GM18517 (cell line): ENCODE measurements around the gene MACO1.
A peak's percentile ranks its signal among the peaks of the same experiment; 100 is the strongest.
"Not testable (repeated sequence)": the region's sequence is repeated elsewhere in the genome, so short reads cannot be mapped to it uniquely, and the experiment has no call there.

Experiments
- ATAC-seq: cut with Tn5 transposase; IDR thresholded peaks from one replicate; pipeline ENCODE4 v1.9.1; 2021; ENCODE audit warnings: mild to moderate bottlenecking, moderate library complexity; ENCODE audit not compliant: unreplicated experiment

Gene MACO1

GRCh38 chr1:25430073-25430966, at the start of gene MACO1:
TSS of gene MACO1 (plus strand) at chr1:25430897. CDS start at chr1:25431099, 202 bp downstream.
- peak; percentile 81 for ATAC-seq

- not testable (repeated sequence) for ATAC-seq
Measured at GRCh38 chr1:25382543-25382942, 48.2 kb upstream of the MACO1 start.

GRCh38 chr1:25383090-25383489, 47.6 kb upstream of the MACO1 start:
- not testable (repeated sequence) for ATAC-seq

GRCh38 chr1:25383875-25384274, 46.8 kb upstream of the MACO1 start:
- not testable (repeated sequence) for ATAC-seq

GRCh38 chr1:25387096-25387495, 43.6 kb upstream of the MACO1 start:
- ATAC-seq, result not testable (repeated sequence)

- ATAC-seq, result not testable (repeated sequence)
Measured at GRCh38 chr1:25388691-25389090, 42.0 kb upstream of the MACO1 start.

- ATAC-seq, result not testable (repeated sequence)
Measured at GRCh38 chr1:25389721-25390120, 41.0 kb upstream of the MACO1 start.

GRCh38 chr1:25392841-25393240, 37.9 kb upstream of the MACO1 start:
- no peak for ATAC-seq

GRCh38 chr1:25397549-25397948, 33.1 kb upstream of the MACO1 start:
- ATAC-seq, result not testable (repeated sequence)

- ATAC-seq, result not testable (repeated sequence)
Measured at GRCh38 chr1:25398079-25398478, 32.6 kb upstream of the MACO1 start.

GRCh38 chr1:25402947-25403803, 27.5 kb upstream of the MACO1 start:
- not testable (repeated sequence) for ATAC-seq

GRCh38 chr1:25405731-25406305, 24.9 kb upstream of the MACO1 start:
- ATAC-seq, result not testable (repeated sequence)

GRCh38 chr1:25409641-25410427, 20.9 kb upstream of the MACO1 start:
- ATAC-seq, result not testable (repeated sequence)

GRCh38 chr1:25412872-25413623, 17.6 kb upstream of the MACO1 start:
- not testable (repeated sequence) for ATAC-seq

GRCh38 chr1:25414157-25414556, 16.5 kb upstream of the MACO1 start:
- not testable (repeated sequence) for ATAC-seq

GRCh38 chr1:25414578-25414977, 16.1 kb upstream of the MACO1 start:
- ATAC-seq, result not testable (repeated sequence)

GRCh38 chr1:25417280-25417679, 13.4 kb upstream of the MACO1 start:
- not testable (repeated sequence) for ATAC-seq

- not testable (repeated sequence) for ATAC-seq
Measured at GRCh38 chr1:25419339-25419738, 11.4 kb upstream of the MACO1 start.

GRCh38 chr1:25420715-25421114, 10.0 kb upstream of the MACO1 start, which contains the start of gene RHCE:
TSS of gene RHCE (minus strand) at chr1:25420825. CDS start at chr1:25420786, 39 bp downstream.
- not testable (repeated sequence) for ATAC-seq
